Measurements from ENCODE around the gene ANO7. TPM values are rescaled to one million over a fixed set of nuclear protein-coding genes. Genes with fewer than 3 reads are reported as not detected.
A peak's percentile ranks its signal among the peaks of the same experiment; 100 is the strongest.

The ANO7 gene
- total RNA-seq, 2 experiments from 2014 or later: 0.97 to 1.4 TPM

DNA sequence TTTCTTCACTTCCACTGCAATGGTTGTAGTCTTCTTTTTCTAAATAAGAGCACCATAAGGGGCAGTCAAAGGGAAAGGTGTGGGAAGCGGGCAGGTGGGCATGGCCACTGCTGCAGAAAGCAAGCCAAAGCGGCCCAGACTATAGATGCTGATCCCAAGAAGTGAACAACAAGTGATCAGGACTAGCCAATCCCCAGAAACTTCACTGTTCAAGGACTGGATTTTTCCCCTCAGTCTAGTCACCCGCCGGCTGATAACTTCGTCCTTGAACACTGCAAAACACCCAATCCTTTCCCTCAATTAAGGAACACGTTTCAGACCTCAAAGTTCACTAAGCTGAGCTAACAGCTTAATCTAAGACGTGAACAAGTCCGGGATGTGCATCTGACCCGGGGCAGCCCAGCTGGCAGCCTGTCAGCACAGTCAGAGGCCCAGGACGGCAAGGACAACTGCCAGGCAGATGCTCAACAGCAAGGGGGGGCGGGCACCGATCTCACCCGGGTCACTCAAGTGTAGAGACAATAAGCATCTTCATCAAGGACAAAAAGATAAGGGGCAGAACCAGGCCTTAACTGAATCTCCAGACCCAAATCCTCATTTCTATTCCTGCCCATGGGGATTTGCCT lies 67.2 kb downstream of the ANO7 start:
- H3K27ac Mint-ChIP-seq: no peak overlapping the region
- peaks cover 34% of the 10 kb centered on the region for H3K36me3 Mint-ChIP-seq
- DNase-seq (no peak), ATAC-seq (ENCODE audit: low read depth) (no peak)
- POLR2A ChIA-PET: no interaction called here
- H3K27me3 Mint-ChIP-seq: no peaks in the 10 kb centered on the region
- H3K4me1 Mint-ChIP-seq: no peaks in the 10 kb centered on the region
- no peak overlapping the region for H3K4me3 Mint-ChIP-seq
- H3K9me3 Mint-ChIP-seq: no peaks in the 10 kb centered on the region

DNA sequence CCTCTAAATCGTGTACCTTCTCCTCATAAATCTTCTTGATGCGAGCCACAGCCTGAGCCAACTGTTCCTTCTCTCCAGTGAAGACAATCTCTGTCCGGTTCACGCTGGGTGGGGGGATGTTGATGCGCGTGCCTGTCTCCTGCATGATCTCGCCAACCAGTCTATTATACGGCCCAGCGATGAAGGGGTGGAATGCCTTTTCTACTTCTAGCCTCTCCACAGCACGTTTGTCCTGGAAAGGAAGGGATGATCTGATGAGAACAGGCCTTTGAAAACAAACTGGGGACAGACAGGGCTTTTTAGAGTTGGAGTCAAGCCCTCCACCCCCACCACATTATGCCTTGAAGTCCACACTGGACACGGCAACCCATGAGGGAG lies 67.7 kb downstream of the ANO7 start:
- H3K27me3 Mint-ChIP-seq: no peaks in the 10 kb centered on the region
- H3K27ac Mint-ChIP-seq: no peak overlapping the region
- no peak for DNase-seq
- H3K4me1 Mint-ChIP-seq: no peaks in the 10 kb centered on the region
- H3K4me3 Mint-ChIP-seq: no peak overlapping the region
- peaks cover 35% of the 10 kb centered on the region for H3K36me3 Mint-ChIP-seq
- POLR2A ChIA-PET: no interaction called here
- ATAC-seq (ENCODE audit: low read depth): no peak
- H3K9me3 Mint-ChIP-seq: no peaks in the 10 kb centered on the region

- Mint-ChIP-seq H3K4me1 (no peaks in the 10 kb centered on the region), H3K9me3 (no peaks in the 10 kb centered on the region), H3K36me3 (peaks cover 29% of the 10 kb centered on the region), H3K27ac (no peak overlapping the region), H3K27me3 (no peaks in the 10 kb centered on the region), H3K4me3 (no peak overlapping the region)
- POLR2A ChIA-PET: no interaction called here
- no peak for ATAC-seq (ENCODE audit: low read depth)
- DNase-seq: no peak
Measured at GRCh38 chr2:241257419-241258032, 69.0 kb downstream of the ANO7 start.

DNA sequence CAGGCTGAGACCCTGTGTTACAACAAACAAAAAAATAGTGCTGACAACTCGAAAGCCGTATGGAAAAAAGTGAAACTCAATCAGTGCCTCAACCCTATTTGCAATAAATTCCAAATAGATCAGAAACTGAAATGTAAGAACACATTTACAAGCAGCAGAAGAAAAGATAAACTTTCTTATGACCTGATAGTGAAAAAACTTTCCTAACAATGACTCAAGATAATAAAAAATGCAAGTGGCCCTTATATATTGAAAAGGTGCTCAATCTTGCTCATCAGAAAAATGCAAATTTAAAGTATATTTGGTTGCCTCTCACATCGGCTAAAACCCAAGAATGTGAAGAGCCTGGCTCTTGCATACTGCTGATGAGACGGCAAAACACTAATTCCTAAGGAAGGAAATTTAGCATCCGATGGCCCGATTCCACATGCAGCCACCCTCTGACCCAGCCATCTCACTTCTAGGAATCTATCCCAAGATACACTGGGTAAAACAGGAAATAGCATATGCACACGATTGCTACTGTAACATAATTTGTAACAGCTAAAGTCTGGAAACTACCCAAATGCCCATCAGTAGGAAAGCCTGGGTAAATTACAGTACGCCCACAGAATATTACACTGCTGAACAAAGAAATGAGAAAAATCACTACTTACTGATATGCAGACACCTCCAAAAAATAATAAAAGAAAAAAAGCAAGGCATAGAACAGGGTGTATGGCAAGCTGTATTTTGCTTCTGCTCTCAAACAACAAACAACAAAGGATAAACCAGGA lies 70.2 kb downstream of the ANO7 start:
- DNase-seq: no peak
- no peak overlapping the region for H3K4me3 Mint-ChIP-seq
- no peaks in the 10 kb centered on the region for H3K4me1 Mint-ChIP-seq
- H3K36me3 Mint-ChIP-seq: peaks cover 25% of the 10 kb centered on the region
- peak overlapping the region; percentile 42 for H3K27ac Mint-ChIP-seq
- no peak for ATAC-seq (ENCODE audit: low read depth)
- no peaks in the 10 kb centered on the region for H3K27me3 Mint-ChIP-seq
- POLR2A ChIA-PET: no interaction called here
- no peaks in the 10 kb centered on the region for H3K9me3 Mint-ChIP-seq

DNA sequence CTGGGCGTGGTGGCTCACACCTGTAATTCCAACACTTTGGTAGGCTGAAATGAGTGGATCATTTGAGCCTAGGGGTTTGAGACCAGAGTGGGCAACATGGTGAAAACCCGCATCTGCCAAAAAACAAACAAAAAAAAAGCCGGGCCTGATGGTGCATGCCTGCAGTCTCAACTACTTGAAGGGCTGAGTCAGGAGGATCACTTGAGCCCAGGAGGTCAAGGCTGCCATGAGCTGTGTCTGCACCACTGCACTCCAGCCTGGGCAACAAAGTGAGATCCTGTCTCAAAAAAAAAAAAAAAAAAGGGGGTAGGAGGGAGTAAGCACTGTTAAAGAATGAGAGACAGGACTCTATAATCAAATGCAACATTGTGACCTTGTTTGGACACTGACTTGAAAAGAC lies 72.4 kb downstream of the ANO7 start:
- no peak for ATAC-seq (ENCODE audit: low read depth)
- H3K4me1 Mint-ChIP-seq: no peaks in the 10 kb centered on the region

GRCh38 chr2:241261628-241262027 lies 73.2 kb downstream of the ANO7 start:
- peaks cover under 1% of the 10 kb centered on the region for H3K4me1 Mint-ChIP-seq
- H3K27ac Mint-ChIP-seq: no peak overlapping the region
- H3K27me3 Mint-ChIP-seq: no peaks in the 10 kb centered on the region
- DNase-seq (no peak), ATAC-seq (ENCODE audit: low read depth) (no peak)
- H3K4me3 Mint-ChIP-seq: no peak overlapping the region
- H3K9me3 Mint-ChIP-seq: no peaks in the 10 kb centered on the region
- POLR2A ChIA-PET: no interaction called here
- H3K36me3 Mint-ChIP-seq: peaks cover 16% of the 10 kb centered on the region

More for the DNA sequence above, 72.4 kb downstream of the ANO7 start:
- no peak overlapping the region for H3K4me3 Mint-ChIP-seq
- H3K36me3 Mint-ChIP-seq: peaks cover 17% of the 10 kb centered on the region
- H3K9me3 Mint-ChIP-seq: no peaks in the 10 kb centered on the region
- POLR2A ChIA-PET: interaction anchor here (0.6 kb wide), 1 partner anchor 33 kb away, joined by 5 read pairs; no protein-coding TSS in a partner anchor
- no peaks in the 10 kb centered on the region for H3K27me3 Mint-ChIP-seq
- no peak overlapping the region for H3K27ac Mint-ChIP-seq
- DNase-seq: no peak

- no peak for ATAC-seq (ENCODE audit: low read depth)
- Mint-ChIP-seq H3K27me3 (no peaks in the 10 kb centered on the region), H3K4me3 (no peak overlapping the region), H3K4me1 (peaks cover 4% of the 10 kb centered on the region), H3K36me3 (peaks cover 12% of the 10 kb centered on the region), H3K9me3 (no peaks in the 10 kb centered on the region), H3K27ac (no peak overlapping the region)
- POLR2A ChIA-PET: no interaction called here
- no peak for DNase-seq
Measured at GRCh38 chr2:241263061-241263460, 74.6 kb downstream of the ANO7 start.

GRCh38 chr2:241265506-241265905 lies 77.0 kb downstream of the ANO7 start:
- no peak for DNase-seq
- Mint-ChIP-seq H3K4me1 (peaks cover 8% of the 10 kb centered on the region), H3K9me3 (no peaks in the 10 kb centered on the region), H3K4me3 (no peak overlapping the region), H3K27me3 (no peaks in the 10 kb centered on the region), H3K27ac (no peak overlapping the region), H3K36me3 (peaks cover 9% of the 10 kb centered on the region)
- ATAC-seq (ENCODE audit: low read depth): no peak
- POLR2A ChIA-PET: no interaction called here

- no peak overlapping the region for H3K4me3 Mint-ChIP-seq
- POLR2A ChIA-PET: no interaction called here
- H3K9me3 Mint-ChIP-seq: no peaks in the 10 kb centered on the region
- peaks cover 10% of the 10 kb centered on the region for H3K36me3 Mint-ChIP-seq
- ATAC-seq (ENCODE audit: low read depth): no peak
- no peak for DNase-seq
- H3K27me3 Mint-ChIP-seq: no peaks in the 10 kb centered on the region
- peaks cover 18% of the 10 kb centered on the region for H3K4me1 Mint-ChIP-seq
- H3K27ac Mint-ChIP-seq: no peak overlapping the region
Measured at GRCh38 chr2:241267249-241268067, 79.0 kb downstream of the ANO7 start.

DNA sequence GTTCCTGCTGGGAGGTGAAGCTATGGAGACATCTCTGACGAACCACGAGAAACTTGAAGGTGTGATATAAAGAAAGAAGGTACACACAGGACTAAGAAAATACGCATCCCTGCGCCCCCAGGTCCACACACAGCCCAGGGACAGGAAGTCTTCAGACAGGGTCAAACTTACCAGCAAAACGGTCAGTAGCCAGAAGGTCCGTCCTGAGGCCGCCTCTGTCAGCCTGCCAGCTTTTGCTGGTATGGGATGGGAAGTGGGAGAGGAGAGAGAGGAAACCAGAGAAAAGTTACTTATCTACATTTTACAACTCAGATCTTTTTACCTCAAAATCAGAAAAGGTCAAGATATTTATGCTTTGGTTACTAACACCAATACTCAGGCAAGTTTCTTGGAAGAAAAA lies 79.8 kb downstream of the ANO7 start:
- H3K4me3 Mint-ChIP-seq: no peak overlapping the region
- ATAC-seq (ENCODE audit: low read depth) (no peak), DNase-seq (no peak)
- H3K9me3 Mint-ChIP-seq: no peaks in the 10 kb centered on the region
- H3K27me3 Mint-ChIP-seq: no peaks in the 10 kb centered on the region
- POLR2A ChIA-PET: no interaction called here
- peaks cover 21% of the 10 kb centered on the region for H3K4me1 Mint-ChIP-seq
- no peak overlapping the region for H3K27ac Mint-ChIP-seq
- peaks cover 8% of the 10 kb centered on the region for H3K36me3 Mint-ChIP-seq

- no peaks in the 10 kb centered on the region for H3K9me3 Mint-ChIP-seq
- ATAC-seq (ENCODE audit: low read depth): no peak
- H3K27me3 Mint-ChIP-seq: no peaks in the 10 kb centered on the region
- peaks cover 11% of the 10 kb centered on the region for H3K36me3 Mint-ChIP-seq
- peaks cover 26% of the 10 kb centered on the region for H3K4me1 Mint-ChIP-seq
- POLR2A ChIA-PET: no interaction called here
- no peak overlapping the region for H3K4me3 Mint-ChIP-seq
- no peak for DNase-seq
- H3K27ac Mint-ChIP-seq: no peak overlapping the region
Measured at GRCh38 chr2:241268716-241269445, 80.4 kb downstream of the ANO7 start.

DNA sequence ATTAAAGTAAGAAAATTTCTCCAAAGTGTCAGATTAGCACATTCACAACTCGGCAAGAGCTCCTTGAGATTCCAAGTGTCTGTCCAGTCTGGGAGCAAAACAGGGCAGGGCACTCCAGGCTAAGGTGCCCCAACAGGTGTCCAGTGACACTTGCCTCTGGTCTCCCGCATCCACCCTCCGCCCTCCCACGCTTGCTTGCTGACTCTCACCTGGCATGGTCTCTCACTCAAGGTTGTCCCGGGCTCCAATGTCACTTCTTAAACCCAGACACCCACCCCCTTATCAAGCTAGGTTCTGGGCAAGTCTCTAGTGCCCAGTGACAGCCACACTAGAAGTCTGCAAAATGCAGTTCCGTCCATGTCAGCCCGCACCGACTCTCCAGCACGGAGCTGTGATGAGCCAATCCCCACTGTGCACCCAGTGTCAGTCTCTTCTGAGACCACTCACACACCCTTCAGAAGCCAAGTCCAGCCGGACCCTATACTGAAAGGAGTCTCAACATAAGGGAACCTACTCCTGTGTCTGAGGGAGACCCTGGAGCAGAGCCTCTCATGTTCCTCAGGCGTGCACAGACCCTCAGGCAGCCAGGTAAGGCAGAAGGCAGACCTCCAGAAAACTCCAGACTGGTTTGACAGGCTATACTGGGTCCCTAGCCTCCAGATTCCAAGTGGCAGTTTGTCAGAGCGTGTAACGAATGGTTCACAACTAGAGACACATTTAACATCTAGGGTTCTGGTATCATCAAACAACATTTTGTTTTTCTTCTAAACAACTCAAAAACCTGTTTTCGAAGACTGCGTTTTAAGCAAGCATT lies 81.4 kb downstream of the ANO7 start:
- peaks cover 19% of the 10 kb centered on the region for H3K36me3 Mint-ChIP-seq
- H3K9me3 Mint-ChIP-seq: peaks cover 3% of the 10 kb centered on the region
- peaks cover 28% of the 10 kb centered on the region for H3K4me1 Mint-ChIP-seq
- DNase-seq (no peak), ATAC-seq (ENCODE audit: low read depth) (no peak)
- no peaks in the 10 kb centered on the region for H3K27me3 Mint-ChIP-seq
- no peak overlapping the region for H3K4me3 Mint-ChIP-seq
- POLR2A ChIA-PET: no interaction called here
- no peak overlapping the region for H3K27ac Mint-ChIP-seq
